Neutrophil (primary cell): Measurements from ENCODE around the gene CA10.

Source experiments
- H3K27ac ChIP-seq: fragments of 200-600 bp; sonication (generic); 2 replicates; pipeline ENCODE4 v1.5.1; 2016; ENCODE audit warnings: mild to moderate bottlenecking, moderate library complexity
- H3K27me3 ChIP-seq: fragments of 200-600 bp; sonication (generic); 2 replicates; pipeline ENCODE4 v1.6.0; 2016; ENCODE audit warnings: mild to moderate bottlenecking
- H3K36me3 ChIP-seq: fragments of 200-600 bp; sonication (generic); 2 replicates; pipeline ENCODE4 v1.5.1; 2017
- H3K4me1 ChIP-seq, 2 experiments: fragments of 200-600 bp in 1 of 2; sonication (generic) in 1 of 2; 1 replicate in 1 of 2; 2 replicates in 1 of 2; pipeline versions ENCODE4 v1.5.1 to v1.6.1; 2013 to 2016; ENCODE audit warnings: low read depth in 1 of 2, low read length in 1 of 2, mild to moderate bottlenecking in 1 of 2, moderate library complexity in 1 of 2; ENCODE audit not compliant: control insufficient read depth in 1 of 2, insufficient read depth in 1 of 2
- H3K4me3 ChIP-seq, 2 experiments: fragments of 200-600 bp in 1 of 2; sonication (generic) in 1 of 2; 1 replicate in 1 of 2; 2 replicates in 1 of 2; pipeline ENCODE4 v1.5.1; 2013 to 2016; ENCODE audit warnings: low read depth in 1 of 2, low read length in 1 of 2, mild to moderate bottlenecking in 1 of 2, moderate library complexity in 1 of 2
- H3K9me3 ChIP-seq: fragments of 200-600 bp; sonication (generic); 2 replicates; pipeline ENCODE4 v1.5.1; 2016
- TF ChIP-seq, protein P1 (sequence below): fragments of 200-600 bp; sonication (generic); IDR thresholded peaks from 2 replicates; pipeline ENCODE4 v1.5.1; 2016; ENCODE audit warnings: antibody characterized with exemption

CA10 gene

DNA sequence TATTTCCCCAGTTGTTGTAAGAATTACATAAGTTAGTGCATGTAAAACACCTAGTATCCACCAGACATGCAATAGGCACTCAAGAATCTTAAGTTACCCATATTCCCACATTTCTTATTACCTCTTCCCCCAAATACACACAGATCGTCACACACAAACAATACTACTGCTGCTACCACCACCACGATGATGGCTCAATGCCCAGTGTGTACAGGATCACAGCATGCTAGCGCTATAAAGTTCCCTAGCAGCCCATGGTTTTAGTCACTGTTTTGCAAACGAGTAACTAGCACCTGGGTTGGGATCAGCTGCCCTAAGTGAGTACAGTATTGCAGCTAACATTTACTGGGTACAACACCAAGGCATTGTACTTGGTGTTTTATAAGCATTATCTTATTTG is 486.4 kb downstream of the CA10 start:
- no peak overlapping the region for H3K27ac ChIP-seq
- no peaks in the 10 kb centered on the region for H3K36me3 ChIP-seq
- H3K4me3 ChIP-seq = no peak overlapping the region
- no peaks in the 10 kb centered on the region for H3K27me3 ChIP-seq
- TF ChIP-seq, protein P1, sequence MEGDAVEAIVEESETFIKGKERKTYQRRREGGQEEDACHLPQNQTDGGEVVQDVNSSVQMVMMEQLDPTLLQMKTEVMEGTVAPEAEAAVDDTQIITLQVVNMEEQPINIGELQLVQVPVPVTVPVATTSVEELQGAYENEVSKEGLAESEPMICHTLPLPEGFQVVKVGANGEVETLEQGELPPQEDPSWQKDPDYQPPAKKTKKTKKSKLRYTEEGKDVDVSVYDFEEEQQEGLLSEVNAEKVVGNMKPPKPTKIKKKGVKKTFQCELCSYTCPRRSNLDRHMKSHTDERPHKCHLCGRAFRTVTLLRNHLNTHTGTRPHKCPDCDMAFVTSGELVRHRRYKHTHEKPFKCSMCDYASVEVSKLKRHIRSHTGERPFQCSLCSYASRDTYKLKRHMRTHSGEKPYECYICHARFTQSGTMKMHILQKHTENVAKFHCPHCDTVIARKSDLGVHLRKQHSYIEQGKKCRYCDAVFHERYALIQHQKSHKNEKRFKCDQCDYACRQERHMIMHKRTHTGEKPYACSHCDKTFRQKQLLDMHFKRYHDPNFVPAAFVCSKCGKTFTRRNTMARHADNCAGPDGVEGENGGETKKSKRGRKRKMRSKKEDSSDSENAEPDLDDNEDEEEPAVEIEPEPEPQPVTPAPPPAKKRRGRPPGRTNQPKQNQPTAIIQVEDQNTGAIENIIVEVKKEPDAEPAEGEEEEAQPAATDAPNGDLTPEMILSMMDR = no peak
- no peaks in the 10 kb centered on the region for H3K9me3 ChIP-seq
- H3K4me1 ChIP-seq = no peaks in the 10 kb centered on the region

DNA sequence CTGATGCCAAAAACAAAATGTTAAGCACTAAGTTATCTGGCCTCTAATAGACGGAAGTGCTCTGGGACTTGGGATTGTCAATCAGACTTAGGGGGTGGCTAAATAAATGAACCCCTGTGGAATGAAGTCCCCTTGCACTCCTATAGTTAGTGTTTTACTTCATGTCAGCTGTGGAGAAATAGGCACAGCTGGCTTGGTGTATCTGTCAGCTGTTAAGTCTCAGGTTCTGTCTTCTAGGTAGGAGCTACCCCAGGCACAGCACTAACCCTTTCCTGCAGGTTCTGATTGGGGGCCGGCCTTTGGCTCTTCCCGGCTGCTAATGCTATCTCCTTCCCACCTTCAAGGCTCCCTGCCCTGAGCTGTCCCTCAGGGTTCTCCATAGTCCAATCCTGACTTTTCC is 487.6 kb downstream of the CA10 start:
- Histone ChIP-seq H3K27me3 (no peaks in the 10 kb centered on the region), H3K4me3 (no peak overlapping the region), H3K27ac (no peak overlapping the region), H3K9me3 (no peaks in the 10 kb centered on the region), H3K4me1 (no peaks in the 10 kb centered on the region), H3K36me3 (no peaks in the 10 kb centered on the region)
- TF ChIP-seq, protein P1 = no peak

DNA sequence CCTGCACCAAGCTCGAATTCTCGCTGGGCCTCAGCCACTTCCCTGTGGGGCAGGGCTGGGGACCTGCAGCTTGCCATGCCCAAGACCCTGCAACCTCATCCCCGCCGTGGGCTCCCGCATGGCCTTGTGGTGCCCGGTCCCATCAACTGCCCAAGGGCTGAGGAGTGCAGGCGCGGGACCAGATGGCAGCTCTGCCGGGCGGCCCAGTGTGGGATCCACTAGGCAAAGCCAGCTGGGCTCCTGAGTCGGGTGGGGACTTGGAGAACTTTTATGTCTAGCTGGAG is 489.6 kb downstream of the CA10 start:
- no peaks in the 10 kb centered on the region for H3K36me3 ChIP-seq
- H3K9me3 ChIP-seq = no peaks in the 10 kb centered on the region
- H3K4me3 ChIP-seq = no peak overlapping the region
- TF ChIP-seq, protein P1 = no peak
- H3K4me1 ChIP-seq = no peaks in the 10 kb centered on the region
- no peaks in the 10 kb centered on the region for H3K27me3 ChIP-seq
- no peak overlapping the region for H3K27ac ChIP-seq

DNA sequence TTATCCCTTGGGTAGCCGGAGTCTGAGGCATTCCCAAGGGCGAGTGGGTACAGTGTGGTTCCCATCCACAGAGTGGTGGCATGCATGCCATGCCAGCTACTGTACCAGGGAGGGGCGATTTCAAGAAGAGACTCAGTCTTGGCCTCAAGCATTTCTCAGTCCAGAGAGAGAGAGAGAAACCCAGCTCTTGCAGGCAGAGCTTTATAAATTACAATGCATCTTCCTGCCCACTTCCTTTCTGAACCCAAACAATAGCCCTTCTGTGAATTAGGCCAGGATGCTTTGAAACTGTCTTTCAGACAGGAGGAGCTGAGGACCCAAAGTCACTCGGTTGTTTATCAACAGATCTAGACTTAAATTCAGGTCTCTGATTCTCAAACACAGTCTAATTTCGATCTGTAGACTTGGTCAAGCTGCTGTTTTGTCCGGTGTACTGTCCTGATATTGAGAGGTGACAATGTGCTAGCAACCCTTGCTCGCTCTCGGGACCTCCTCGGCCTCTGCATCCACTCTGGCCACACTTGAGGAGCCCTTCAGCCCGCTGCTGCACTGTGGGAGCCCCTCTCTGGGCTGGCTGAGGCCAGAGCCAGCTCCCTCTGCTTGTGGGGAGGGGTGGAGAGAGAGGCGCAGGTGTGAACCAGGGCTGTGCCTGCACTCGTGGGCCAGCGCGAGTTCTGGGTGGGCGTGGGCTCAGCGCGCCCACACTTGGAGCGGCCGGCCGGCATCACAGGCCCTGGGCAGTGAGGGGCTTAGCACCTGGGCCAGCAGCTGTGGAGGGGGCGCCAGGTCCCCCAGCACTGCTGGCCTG is 490.2 kb downstream of the CA10 start:
- H3K36me3 ChIP-seq = no peaks in the 10 kb centered on the region
- H3K27ac ChIP-seq = no peak overlapping the region
- no peaks in the 10 kb centered on the region for H3K9me3 ChIP-seq
- no peaks in the 10 kb centered on the region for H3K27me3 ChIP-seq
- no peak overlapping the region for H3K4me3 ChIP-seq
- H3K4me1 ChIP-seq = no peaks in the 10 kb centered on the region
- TF ChIP-seq, protein P1 = no peak

DNA sequence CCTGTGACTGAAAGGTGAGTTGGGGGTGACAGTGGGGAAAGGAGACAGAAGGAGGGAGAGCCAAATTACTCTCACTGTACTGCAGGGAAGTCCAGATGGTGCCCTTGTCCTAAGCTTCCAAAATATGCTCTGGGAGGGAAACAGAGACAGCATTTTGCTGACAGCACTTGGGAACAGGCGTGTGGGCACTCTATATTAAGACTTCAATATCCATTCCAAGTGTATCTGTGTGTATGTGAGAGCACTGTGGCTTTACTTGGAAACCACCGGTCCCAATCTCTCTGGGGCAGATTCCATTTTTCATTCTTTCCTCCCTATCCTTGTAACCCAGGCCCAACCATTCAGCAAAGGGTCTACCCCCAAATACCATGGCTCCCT is 490.8 kb downstream of the CA10 start:
- Histone ChIP-seq H3K4me3 (no peak overlapping the region), H3K4me1 (no peaks in the 10 kb centered on the region), H3K27me3 (no peaks in the 10 kb centered on the region), H3K27ac (no peak overlapping the region), H3K9me3 (no peaks in the 10 kb centered on the region), H3K36me3 (no peaks in the 10 kb centered on the region)
- TF ChIP-seq, protein P1 = no peak
